ENCODE measurements around the gene EML5.

DNA sequence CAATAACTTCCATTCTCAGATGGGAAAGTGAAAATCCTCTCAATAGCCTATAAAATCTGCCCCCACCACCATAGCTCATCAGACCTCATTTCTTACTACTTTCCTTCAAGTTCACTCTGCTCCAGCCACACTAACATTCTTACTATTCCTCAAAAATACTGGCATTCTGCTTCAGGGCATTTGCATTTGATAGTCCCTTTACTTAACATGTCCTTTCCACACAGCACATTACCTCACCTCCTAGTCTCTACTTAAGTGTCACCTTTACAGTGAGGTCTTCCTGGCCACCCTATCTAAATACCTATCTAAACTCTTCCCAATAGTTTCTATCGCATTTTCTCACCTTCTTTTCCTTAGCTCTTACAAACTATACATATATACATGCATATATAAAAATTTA is 6.8 kb downstream of the EML5 start:
- TF ChIP-seq POLR2A (IDR thresholded peaks at IDR 0.05) (no peak), CTCF (IDR thresholded peaks at IDR 0.05) (no peak)
